CD14-positive monocyte (primary cell): Measurements from ENCODE around the gene RASIP1. TPM values are rescaled to one million over a fixed set of nuclear protein-coding genes. Genes with fewer than 3 reads are reported as not detected.

Source experiments
- DNase-seq, 3 donors: peaks; one replicate each; pipeline ENCODE4 v3.0.0-alpha.2; 2011 to 2022
- H2AFZ ChIP-seq: 2 replicates; pipeline ENCODE4 v1.6.0; 2012; ENCODE audit warnings: mild to moderate bottlenecking, low read depth, low read length, inconsistent platforms; ENCODE audit not compliant: insufficient read depth, poor library complexity, severe bottlenecking
- H3K27ac ChIP-seq, 2 donors: 1 replicate in 1 of 2; 2 replicates in 1 of 2; pipeline ENCODE4 v1.5.1; 2012 to 2013; ENCODE audit warnings: low read length in 2 of 2, control low read depth in 1 of 2, inconsistent platforms in 1 of 2, low read depth in 1 of 2, mild to moderate bottlenecking in 1 of 2
- H3K27me3 ChIP-seq, 2 donors: one replicate each; pipeline versions ENCODE4 v1.6.0 to v1.6.1; 2011 to 2013; ENCODE audit warnings: low read length in 2 of 2; ENCODE audit not compliant: control insufficient read depth in 2 of 2, insufficient read depth in 2 of 2
- H3K36me3 ChIP-seq, 2 donors: replicated peaks in 1 of 2; 1 replicate in 1 of 2; 2 replicates in 1 of 2; pipeline versions ENCODE4 v1.5.1 to v1.6.1; 2012 to 2013; ENCODE audit warnings: low read length in 2 of 2, control low read depth in 1 of 2, inconsistent platforms in 1 of 2, mild to moderate bottlenecking in 1 of 2; ENCODE audit not compliant: insufficient read depth in 2 of 2, control insufficient read depth in 1 of 2
- H3K4me1 ChIP-seq, 2 donors: 1 replicate in 1 of 2; 2 replicates in 1 of 2; pipeline versions ENCODE4 v1.5.1 to v1.6.1; 2012 to 2013; ENCODE audit warnings: low read length in 2 of 2, control low read depth in 1 of 2, inconsistent platforms in 1 of 2, mild to moderate bottlenecking in 1 of 2, moderate library complexity in 1 of 2; ENCODE audit not compliant: insufficient read depth in 2 of 2, control insufficient read depth in 1 of 2
- H3K4me2 ChIP-seq: replicated peaks from 2 replicates; pipeline ENCODE3; 2012; ENCODE audit warnings: low read length, moderate library complexity, mild to moderate bottlenecking; ENCODE audit not compliant: poor library complexity, severe bottlenecking; ENCODE audit errors: extremely low read depth
- H3K4me3 ChIP-seq, 3 experiments: fragments of 200-600 bp in 1 of 3; sonication (generic) in 1 of 3; replicated peaks in 1 of 3; 1 replicate in 2 of 3; 2 replicates in 1 of 3; pipeline ENCODE4 v1.5.1; 2011 to 2013; ENCODE audit warnings: low read length in 3 of 3, mild to moderate bottlenecking in 3 of 3, control low read depth in 2 of 3, low read depth in 2 of 3, inconsistent platforms in 1 of 3, moderate library complexity in 1 of 3
- H3K79me2 ChIP-seq: 2 replicates; pipeline ENCODE4 v1.6.0; 2012; ENCODE audit warnings: mild to moderate bottlenecking, control low read depth, inconsistent platforms, low read length, moderate library complexity; ENCODE audit not compliant: insufficient read depth
- H3K9ac ChIP-seq: 2 replicates; pipeline ENCODE4 v1.6.0; 2017; ENCODE audit warnings: low read length, mild to moderate bottlenecking; ENCODE audit not compliant: insufficient read depth, poor library complexity, severe bottlenecking
- H3K9me3 ChIP-seq, 2 donors: replicated peaks in 1 of 2; 1 replicate in 1 of 2; 2 replicates in 1 of 2; pipeline versions ENCODE4 v1.5.1 to v1.6.1; 2012 to 2013; ENCODE audit warnings: low read length in 2 of 2, control low read depth in 1 of 2; ENCODE audit not compliant: control insufficient read depth in 1 of 2, insufficient read depth in 1 of 2
- H4K20me1 ChIP-seq: 2 replicates; pipeline ENCODE4 v1.6.0; 2012; ENCODE audit warnings: mild to moderate bottlenecking, low read length, control low read depth, moderate library complexity; ENCODE audit not compliant: insufficient read depth
- H3K27ac Mint-ChIP-seq, 7 donors: one replicate each; pipeline ENCODE4 v1.8.0; 2020; ENCODE audit warnings: mild to moderate bottlenecking in 7 of 7, mixed read lengths in 7 of 7, moderate library complexity in 6 of 7, inconsistent platforms in 2 of 7
- H3K27me3 Mint-ChIP-seq, 3 donors: one replicate each; pipeline ENCODE4 v1.8.0; 2021 to 2022; ENCODE audit warnings: low read depth in 3 of 3, mild to moderate bottlenecking in 3 of 3, mixed read lengths in 3 of 3, moderate library complexity in 3 of 3, inconsistent platforms in 1 of 3
- H3K36me3 Mint-ChIP-seq, 2 donors: one replicate each; pipeline ENCODE4 v1.8.0; 2020; ENCODE audit warnings: mixed read lengths in 2 of 2, inconsistent platforms in 1 of 2, mild to moderate bottlenecking in 1 of 2
- H3K4me1 Mint-ChIP-seq: one replicate; pipeline ENCODE4 v1.8.0; 2020; ENCODE audit warnings: mild to moderate bottlenecking, mixed read lengths
- H3K4me3 Mint-ChIP-seq, 2 donors: one replicate each; pipeline ENCODE4 v1.8.0; 2020; ENCODE audit warnings: mild to moderate bottlenecking in 2 of 2, mixed read lengths in 2 of 2, moderate library complexity in 1 of 2
- H3K9me3 Mint-ChIP-seq, 7 donors: one replicate each; pipeline ENCODE4 v1.8.0; 2020 to 2022; ENCODE audit warnings: mixed read lengths in 7 of 7, mild to moderate bottlenecking in 6 of 7, moderate library complexity in 6 of 7, inconsistent platforms in 2 of 7
- CTCF ChIP-seq: fragments of 200-600 bp; IDR thresholded peaks from one replicate; pipeline ENCODE4 v1.8.0; 2022; ENCODE audit warnings: antibody characterized with exemption, mild to moderate bottlenecking
- whole genome bisulfite sequencing: methylation state at CpG from one replicate; pipeline ENCODE4 v1.1.5; 2013; ENCODE audit warnings: missing lambda C conversion rate; ENCODE audit not compliant: insufficient coverage; 5-methylcytosine and 5-hydroxymethylcytosine counted together
- intact Hi-C, 2 donors: fragments of 100-400 bp; cut with micrococcal nuclease; formaldehyde crosslinking; loops; one replicate each; pipeline versions ENCODE4 v1.15.0 to v1.15.1; 2023
- polyA plus RNA-seq, 3 donors: library from polyadenylated mRNA; depleted of rRNA in 1 of 3; unstranded in 2 of 3; stranded (reverse) in 1 of 3; fragments of 300-500 nt in 2 of 3; fragments of >200 nt in 1 of 3; fragmentation: Illumina TruSeq in 2 of 3; gene quantifications; 1 replicate in 2 of 3; 2 replicates in 1 of 3; pipeline ENCODE4 v1.2.3, GENCODE V29; 2012 to 2021

Gene RASIP1
- polyA plus RNA-seq, 3 donors = 1.2 TPM; not detected in 2

GRCh38 chr19:48741129-48741999, 954 bp upstream of the RASIP1 start:
- no peaks in the 10 kb centered on the region for H4K20me1 ChIP-seq
- H3K79me2 ChIP-seq = no peaks in the 10 kb centered on the region
- H3K36me3 ChIP-seq = no peaks in the 10 kb centered on the region
- peak overlapping the region in 1 of 2 donors; percentile 80 for H3K4me3 Mint-ChIP-seq
- H3K4me2 ChIP-seq = no peak overlapping the region
- peaks cover 39 to 67% (median 53%) of the 10 kb centered on the region in 3 donors for H3K27me3 Mint-ChIP-seq
- no peak for TF ChIP-seq CTCF
- intact Hi-C loops = no loop called here
- H3K36me3 Mint-ChIP-seq = peaks cover 0 to 4% of the 10 kb centered on the region in 2 donors
- H3K4me3 ChIP-seq = no peak overlapping the region
- H3K9me3 ChIP-seq = peaks cover 16 to 22% of the 10 kb centered on the region in 2 donors
- no peak overlapping the region for H3K9ac ChIP-seq
- no peak overlapping the region for H3K27ac ChIP-seq
- peaks cover 7 to 32% (median 22%) of the 10 kb centered on the region in 7 donors for H3K9me3 Mint-ChIP-seq
- WGBS = 47% methylated on average over 33 of the region's 35 CpGs
- no peak overlapping the region for H2AFZ ChIP-seq
- peak overlapping the region in 2 of 7 donors; percentile 36 to 57 for H3K27ac Mint-ChIP-seq
- no peak for DNase-seq
- peaks cover 13 to 28% of the 10 kb centered on the region in 2 donors for H3K4me1 ChIP-seq
- H3K27me3 ChIP-seq = peaks cover 17 to 40% of the 10 kb centered on the region in 2 donors
- peaks cover 24% of the 10 kb centered on the region for H3K4me1 Mint-ChIP-seq

- Histone ChIP-seq H4K20me1 (no peaks in the 10 kb centered on the region), H2AFZ (peak overlapping the region; percentile 63), H3K9me3 (peaks cover 6 to 10% of the 10 kb centered on the region in 2 donors), H3K27ac (no peak overlapping the region), H3K4me3 (peak overlapping the region in 1 of 3 experiments; percentile 61), H3K4me1 (peaks cover 13 to 27% of the 10 kb centered on the region in 2 donors), H3K27me3 (peaks cover 14 to 24% of the 10 kb centered on the region in 2 donors), H3K4me2 (peak overlapping the region; percentile 74), H3K79me2 (no peaks in the 10 kb centered on the region), H3K36me3 (no peaks in the 10 kb centered on the region), H3K9ac (peak overlapping the region; percentile 15)
- Mint-ChIP-seq H3K27ac (no peak overlapping the region), H3K36me3 (no peaks in the 10 kb centered on the region), H3K4me1 (peaks cover 16% of the 10 kb centered on the region), H3K9me3 (peaks cover 2 to 22% (median 10%) of the 10 kb centered on the region in 7 donors), H3K4me3 (peak overlapping the region in 1 of 2 donors; percentile 80), H3K27me3 (peaks cover 29 to 54% (median 37%) of the 10 kb centered on the region in 3 donors)
- no peak for TF ChIP-seq CTCF
- under 1% methylated on average over 42 of the region's 51 CpGs for WGBS
- no peak for DNase-seq
- intact Hi-C loops = no loop called here
Observed at GRCh38 chr19:48739404-48740163, 826 bp downstream of the RASIP1 start.
